Measurements from ENCODE around the gene ZNF213.

Gene ZNF213

GRCh38 chr16:3149630-3150345, 15.0 kb downstream of the ZNF213 start:
- ChIA-PET CTCF (interaction anchor here (0.6 to 11.2 kb wide), 25 partner anchors 9 to 694 kb away, joined by 3 to 189 read pairs (median 4); partner anchors contain the start of gene ZNF213), POLR2A (interaction anchor here (0.5 to 1.1 kb wide), 4 partner anchors 11 to 294 kb away, joined by 3 to 8 read pairs (median 4); partner anchors contain the start of genes NAA60, ZNF213 and ZNF597)
- TF ChIP-seq CTCF (IDR thresholded peaks at IDR 0.05; ENCODE audit: control extremely low read depth, extremely low read depth, low read depth, missing control alignments), result peak; percentile 71
- peak; percentile 78 for DNase-seq (ENCODE audit: extremely low spot score)

- DNase-seq (ENCODE audit: extremely low spot score), result peak; percentile 97
- CTCF ChIA-PET, result interaction anchor here (0.6 to 11.2 kb wide), 17 partner anchors 10 to 693 kb away, joined by 3 to 189 read pairs (median 4); partner anchors contain the start of gene ZNF213
- POLR2A ChIA-PET, result interaction anchor here (0.5 to 1.1 kb wide), 7 partner anchors 10 to 362 kb away, joined by 3 to 8 read pairs (median 3); partner anchors contain the start of genes NAA60, ZNF213 and ZNF597
- TF ChIP-seq CTCF (IDR thresholded peaks at IDR 0.05; ENCODE audit: control extremely low read depth, extremely low read depth, low read depth, missing control alignments), result no peak
Measured at GRCh38 chr16:3150346-3151218, 15.8 kb downstream of the ZNF213 start.

- ChIA-PET POLR2A (no interaction called here), CTCF (interaction anchor here (0.7 to 11.2 kb wide), 6 partner anchors 13 to 46 kb away, joined by 3 to 189 read pairs (median 4); partner anchors contain the start of gene ZNF213)
- no peak for TF ChIP-seq CTCF (IDR thresholded peaks at IDR 0.05; ENCODE audit: control extremely low read depth, extremely low read depth, low read depth, missing control alignments)
- no peak for DNase-seq (ENCODE audit: extremely low spot score)
Measured at GRCh38 chr16:3152027-3152276, 17.1 kb downstream of the ZNF213 start.

- ChIA-PET CTCF (interaction anchor here (0.7 to 11.2 kb wide), 7 partner anchors 8 to 47 kb away, joined by 3 to 189 read pairs (median 3); partner anchors contain the start of gene ZNF213), POLR2A (no interaction called here)
- peak; percentile 59 for DNase-seq (ENCODE audit: extremely low spot score)
- peak; percentile 59 for TF ChIP-seq CTCF (IDR thresholded peaks at IDR 0.05; ENCODE audit: control extremely low read depth, extremely low read depth, low read depth, missing control alignments)
Measured at GRCh38 chr16:3152277-3152990, 17.6 kb downstream of the ZNF213 start.

- no peak for DNase-seq (ENCODE audit: extremely low spot score)
- ChIA-PET POLR2A (no interaction called here), CTCF (interaction anchor here (0.7 to 11.2 kb wide), 7 partner anchors 8 to 47 kb away, joined by 3 to 189 read pairs (median 3); partner anchors contain the start of gene ZNF213)
- TF ChIP-seq CTCF (IDR thresholded peaks at IDR 0.05; ENCODE audit: control extremely low read depth, extremely low read depth, low read depth, missing control alignments), result no peak
Measured at GRCh38 chr16:3152991-3153368, 18.2 kb downstream of the ZNF213 start.

GRCh38 chr16:3155181-3155580, 20.4 kb downstream of the ZNF213 start:
- ChIA-PET POLR2A (no interaction called here), CTCF (interaction anchor here (0.8 to 1.0 kb wide), 2 partner anchors 12 to 15 kb away, joined by 3 read pairs; no protein-coding TSS in a partner anchor)

More at GRCh38 chr16:3155181-3155580, 20.4 kb downstream of the ZNF213 start:
- no peak for DNase-seq (ENCODE audit: extremely low spot score)
- TF ChIP-seq CTCF (IDR thresholded peaks at IDR 0.05; ENCODE audit: control extremely low read depth, extremely low read depth, low read depth, missing control alignments), result no peak
